K562 (cell line): ENCODE results near the gene RNF121. TPM values are rescaled to one million over a fixed set of nuclear protein-coding genes. Genes with fewer than 3 reads are reported as not detected.

Source experiments
- ATAC-seq: fragments of 200-7000 bp; cut with Tn5 transposase; 3 replicates; pipeline ENCODE4 v1.9.1; 2020; ENCODE audit warnings: moderate library complexity
- BruUV-seq: library from RNA; stranded (reverse); fragments of 400-500 nt; replicated peaks from 2 replicates; lab custom pipeline; 2021; lab: Mats Ljungman, UMichigan
- CTCF ChIA-PET: fragments of 300-600 bp; formaldehyde crosslinking; extraction: SDS; loops from one replicate; lab custom pipeline; 2021; ENCODE audit warnings: low intra/inter-chr PET ratio; lab: Yijun Ruan, JAX
- POLR2A ChIA-PET: fragments of 300-600, 350-650 bp; sonication (Branson Sonifier 250); formaldehyde crosslinking; extraction: SDS; loops from one replicate; lab custom pipeline; 2021; ENCODE audit warnings: antibody characterized with exemption, inconsistent platforms; lab: Yijun Ruan, JAX
- DNase-seq, 4 experiments: peaks; one replicate each; pipeline versions ENCODE4 v3.0.0 to v3.0.0-alpha.2; 2011 to 2018; ENCODE audit warnings: low spot score in 3 of 4, mixed read lengths in 3 of 4; ENCODE audit errors: extremely low read depth in 1 of 4
- FAIRE-seq: peaks from 2 replicates; lab custom pipeline; 2011; peaks lifted over from hg19 to GRCh38; lab: Jason Lieb, UNC
- H2AFZ ChIP-seq: 2 replicates; pipeline ENCODE4 v1.6.0; 2011; ENCODE audit warnings: low read depth, low read length, control low read depth, inconsistent platforms
- H3K27ac ChIP-seq: fragments of 200-600 bp; 3 replicates; pipeline ENCODE4 v1.8.0; 2011; ENCODE audit warnings: low read depth, mild to moderate bottlenecking, control low read depth, inconsistent platforms, low read length, moderate library complexity, mixed read lengths; ENCODE audit errors: extremely low read depth
- H3K27me3 ChIP-seq, 2 experiments: fragments of 300-600 bp in 1 of 2; 2 replicates in 1 of 2; 3 replicates in 1 of 2; pipeline versions ENCODE4 v1.6.0 to v1.8.0; 2011; ENCODE audit warnings: inconsistent platforms in 2 of 2, low read length in 2 of 2, mild to moderate bottlenecking in 1 of 2, mixed read lengths in 1 of 2, moderate library complexity in 1 of 2; ENCODE audit not compliant: control insufficient read depth in 2 of 2, insufficient read depth in 2 of 2
- H3K36me3 ChIP-seq: fragments of 300-600 bp; 3 replicates; pipeline ENCODE4 v1.8.0; 2011; ENCODE audit warnings: mild to moderate bottlenecking, low read length, inconsistent platforms; ENCODE audit not compliant: control insufficient read depth, insufficient read depth
- H3K4me1 ChIP-seq, 2 experiments: fragments of 200-600 bp in 1 of 2; replicated peaks in 1 of 2; 2 replicates in 1 of 2; 3 replicates in 1 of 2; pipeline versions ENCODE4 v1.5.1 to v1.8.0; 2011; ENCODE audit warnings: inconsistent platforms in 2 of 2, low read length in 2 of 2, mild to moderate bottlenecking in 1 of 2, mixed read lengths in 1 of 2, moderate library complexity in 1 of 2; ENCODE audit not compliant: control insufficient read depth in 2 of 2, insufficient read depth in 2 of 2
- H3K4me2 ChIP-seq: 2 replicates; pipeline ENCODE4 v1.6.1; 2011; ENCODE audit warnings: low read length, control low read depth, inconsistent platforms, mixed read lengths; ENCODE audit not compliant: insufficient read depth
- H3K4me3 ChIP-seq: fragments of 200-600 bp; sonication (generic), shearing (Covaris generic); 2 replicates; pipeline ENCODE4 v1.5.1; 2016; ENCODE audit warnings: control low read depth, inconsistent platforms
- H3K79me2 ChIP-seq: fragments of 200-600 bp; 3 replicates; pipeline ENCODE4 v1.8.0; 2011; ENCODE audit warnings: low read length, inconsistent platforms; ENCODE audit not compliant: control insufficient read depth, insufficient read depth
- H3K9ac ChIP-seq, 2 experiments: 2 replicates each; pipeline versions ENCODE4 v1.6.0 to v1.6.1; 2011; ENCODE audit warnings: low read depth in 2 of 2, low read length in 2 of 2, control low read depth in 1 of 2, inconsistent platforms in 1 of 2, mild to moderate bottlenecking in 1 of 2, mixed read lengths in 1 of 2; ENCODE audit not compliant: insufficient read depth in 1 of 2
- H3K9me1 ChIP-seq: one replicate; pipeline ENCODE4 v1.6.0; 2011; ENCODE audit warnings: inconsistent platforms, mild to moderate bottlenecking, low read length, moderate library complexity; ENCODE audit not compliant: control insufficient read depth, insufficient read depth
- H3K9me3 ChIP-seq: replicated peaks from 2 replicates; pipeline ENCODE4 v1.5.1; 2011; ENCODE audit warnings: low read depth, low read length, inconsistent platforms; ENCODE audit not compliant: control insufficient read depth, insufficient read depth
- H4K20me1 ChIP-seq: replicated peaks from 2 replicates; pipeline ENCODE4 v1.6.1; 2011; ENCODE audit warnings: low read length, inconsistent platforms, mixed read lengths; ENCODE audit not compliant: control insufficient read depth, insufficient read depth
- MED1 ChIP-seq: sonication (generic); formaldehyde crosslinking; IDR thresholded peaks from 2 replicates; pipeline ENCODE4 v1.8.1; 2023; ENCODE audit warnings: missing genetic modification reagents, borderline replicate concordance
- RFX7 ChIP-seq: fragments of 250-450 bp; sonication (Bioruptor Pico); IDR thresholded peaks from 2 replicates; pipeline ENCODE4 v1.5.1; 2021; ENCODE audit warnings: mild to moderate bottlenecking
- SMARCA5 ChIP-seq: fragments of 450-650 bp; IDR thresholded peaks from 2 replicates; pipeline ENCODE4 v1.6.1; 2016
- ZNF124 ChIP-seq: sonication (generic); formaldehyde crosslinking; IDR thresholded peaks from 2 replicates; pipeline ENCODE4 v1.8.1; 2022; ENCODE audit warnings: missing genetic modification reagents
- ZNF785 ChIP-seq: fragments of 250-450 bp; sonication (Bioruptor Pico); IDR thresholded peaks from 2 replicates; pipeline ENCODE4 v1.4.0; 2020; ENCODE audit warnings: mild to moderate bottlenecking
- WGBS: fragments of 100-300 bp; shearing (Covaris generic); methylation state at CpG from one replicate; pipeline ENCODE4 v1.1.6; 2016; ENCODE audit warnings: low coverage, mixed read lengths; ENCODE audit not compliant: insufficient coverage; ENCODE audit errors: missing lambda C conversion rate; 5-methylcytosine and 5-hydroxymethylcytosine counted together
- in situ Hi-C: fragments of 300-500 bp; cut with MboI; formaldehyde crosslinking; loops from 4 replicates; pipeline ENCODE4 v1.15.0; 2018; ENCODE audit warnings: inconsistent platforms, mixed read lengths
- intact Hi-C: fragments of 100-400 bp; cut with micrococcal nuclease; formaldehyde crosslinking; loops from 2 replicates; pipeline ENCODE4 v1.14.2; 2022
- polyA plus RNA-seq, 8 experiments: library from polyadenylated mRNA; depleted of rRNA in 4 of 8; stranded (reverse) in 5 of 8; unstranded in 3 of 8; fragments of >200 nt; fragmentation: Nextera tagmentation in 2 of 8; fragmentation: Illumina TruSeq in 1 of 8; extraction: Ambion mirVana in 2 of 8; extraction: Trizol in 1 of 8; gene quantifications; 2 replicates each; pipeline versions ENCODE4 v1.2.1 to v1.2.3, GENCODE V29; 2011 to 2014; ENCODE audit warnings: inconsistent platforms in 1 of 8, missing spikeins in 1 of 8
- total RNA-seq, 7 experiments: library from RNA; depleted of rRNA in 6 of 7; stranded (reverse); fragments of >200 nt in 6 of 7; fragmentation: Illumina TruSeq in 2 of 7; extraction: Trizol in 2 of 7; gene quantifications; 2 replicates each; pipeline versions ENCODE4 v1.2.1 to v1.2.3, GENCODE V29; 2011 to 2021; ENCODE audit warnings: low replicate concordance in 1 of 7
- TF ChIP-seq, protein P1 (sequence below): fragments of 450-650 bp; IDR thresholded peaks from 2 replicates; pipeline ENCODE4 v1.6.1; 2016; ENCODE audit warnings: mild to moderate bottlenecking
- TF ChIP-seq, protein P2 (sequence below): fragments of 250-450 bp; sonication (Bioruptor Pico); IDR thresholded peaks from 2 replicates; pipeline ENCODE4 v1.4.0; 2020

Gene RNF121
- total and polyA plus RNA-seq, 9 of the 15 experiments (the other 6 are each of a cell fraction or from before 2014, with no cell fraction given) = 8.0 to 63.4 (median 20.5) TPM

- Histone ChIP-seq H3K4me3 (no peak overlapping the region), H3K9ac (no peak overlapping the region), H3K36me3 (peaks cover 25% of the 10 kb centered on the region), H3K79me2 (peaks cover 89% of the 10 kb centered on the region), H4K20me1 (peaks cover 16% of the 10 kb centered on the region; the same call in 1 of the 2 replicates), H2AFZ (no peak overlapping the region), H3K27me3 (no peaks in the 10 kb centered on the region), H3K9me1 (no peaks in the 10 kb centered on the region), H3K27ac (no peak overlapping the region), H3K9me3 (no peaks in the 10 kb centered on the region), H3K4me1 (peaks cover 0 to 6% of the 10 kb centered on the region in 2 experiments; a peak in 1 of 5 replicates), H3K4me2 (no peak overlapping the region)
- in situ Hi-C loops (no loop called here), intact Hi-C loops (no loop called here)
- BruUV-seq = no TSS peak
- POLR2A ChIA-PET = interaction anchor here (6.9 kb wide), 1 partner anchor 11 kb away, joined by 55 read pairs; no protein-coding TSS in a partner anchor
- CTCF ChIA-PET = no interaction called here
- no peak for TF ChIP-seq RFX7 (CRISPR knock-in tag)
- TF ChIP-seq ZNF785 (CRISPR knock-in tag) = no peak
- TF ChIP-seq SMARCA5 = no peak
- no peak for TF ChIP-seq ZNF124
- TF ChIP-seq, protein P1, sequence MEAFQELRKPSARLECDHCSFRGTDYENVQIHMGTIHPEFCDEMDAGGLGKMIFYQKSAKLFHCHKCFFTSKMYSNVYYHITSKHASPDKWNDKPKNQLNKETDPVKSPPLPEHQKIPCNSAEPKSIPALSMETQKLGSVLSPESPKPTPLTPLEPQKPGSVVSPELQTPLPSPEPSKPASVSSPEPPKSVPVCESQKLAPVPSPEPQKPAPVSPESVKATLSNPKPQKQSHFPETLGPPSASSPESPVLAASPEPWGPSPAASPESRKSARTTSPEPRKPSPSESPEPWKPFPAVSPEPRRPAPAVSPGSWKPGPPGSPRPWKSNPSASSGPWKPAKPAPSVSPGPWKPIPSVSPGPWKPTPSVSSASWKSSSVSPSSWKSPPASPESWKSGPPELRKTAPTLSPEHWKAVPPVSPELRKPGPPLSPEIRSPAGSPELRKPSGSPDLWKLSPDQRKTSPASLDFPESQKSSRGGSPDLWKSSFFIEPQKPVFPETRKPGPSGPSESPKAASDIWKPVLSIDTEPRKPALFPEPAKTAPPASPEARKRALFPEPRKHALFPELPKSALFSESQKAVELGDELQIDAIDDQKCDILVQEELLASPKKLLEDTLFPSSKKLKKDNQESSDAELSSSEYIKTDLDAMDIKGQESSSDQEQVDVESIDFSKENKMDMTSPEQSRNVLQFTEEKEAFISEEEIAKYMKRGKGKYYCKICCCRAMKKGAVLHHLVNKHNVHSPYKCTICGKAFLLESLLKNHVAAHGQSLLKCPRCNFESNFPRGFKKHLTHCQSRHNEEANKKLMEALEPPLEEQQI = no peak
- TF ChIP-seq MED1 (CRISPR knock-in tag) = no peak
- TF ChIP-seq, protein P2, sequence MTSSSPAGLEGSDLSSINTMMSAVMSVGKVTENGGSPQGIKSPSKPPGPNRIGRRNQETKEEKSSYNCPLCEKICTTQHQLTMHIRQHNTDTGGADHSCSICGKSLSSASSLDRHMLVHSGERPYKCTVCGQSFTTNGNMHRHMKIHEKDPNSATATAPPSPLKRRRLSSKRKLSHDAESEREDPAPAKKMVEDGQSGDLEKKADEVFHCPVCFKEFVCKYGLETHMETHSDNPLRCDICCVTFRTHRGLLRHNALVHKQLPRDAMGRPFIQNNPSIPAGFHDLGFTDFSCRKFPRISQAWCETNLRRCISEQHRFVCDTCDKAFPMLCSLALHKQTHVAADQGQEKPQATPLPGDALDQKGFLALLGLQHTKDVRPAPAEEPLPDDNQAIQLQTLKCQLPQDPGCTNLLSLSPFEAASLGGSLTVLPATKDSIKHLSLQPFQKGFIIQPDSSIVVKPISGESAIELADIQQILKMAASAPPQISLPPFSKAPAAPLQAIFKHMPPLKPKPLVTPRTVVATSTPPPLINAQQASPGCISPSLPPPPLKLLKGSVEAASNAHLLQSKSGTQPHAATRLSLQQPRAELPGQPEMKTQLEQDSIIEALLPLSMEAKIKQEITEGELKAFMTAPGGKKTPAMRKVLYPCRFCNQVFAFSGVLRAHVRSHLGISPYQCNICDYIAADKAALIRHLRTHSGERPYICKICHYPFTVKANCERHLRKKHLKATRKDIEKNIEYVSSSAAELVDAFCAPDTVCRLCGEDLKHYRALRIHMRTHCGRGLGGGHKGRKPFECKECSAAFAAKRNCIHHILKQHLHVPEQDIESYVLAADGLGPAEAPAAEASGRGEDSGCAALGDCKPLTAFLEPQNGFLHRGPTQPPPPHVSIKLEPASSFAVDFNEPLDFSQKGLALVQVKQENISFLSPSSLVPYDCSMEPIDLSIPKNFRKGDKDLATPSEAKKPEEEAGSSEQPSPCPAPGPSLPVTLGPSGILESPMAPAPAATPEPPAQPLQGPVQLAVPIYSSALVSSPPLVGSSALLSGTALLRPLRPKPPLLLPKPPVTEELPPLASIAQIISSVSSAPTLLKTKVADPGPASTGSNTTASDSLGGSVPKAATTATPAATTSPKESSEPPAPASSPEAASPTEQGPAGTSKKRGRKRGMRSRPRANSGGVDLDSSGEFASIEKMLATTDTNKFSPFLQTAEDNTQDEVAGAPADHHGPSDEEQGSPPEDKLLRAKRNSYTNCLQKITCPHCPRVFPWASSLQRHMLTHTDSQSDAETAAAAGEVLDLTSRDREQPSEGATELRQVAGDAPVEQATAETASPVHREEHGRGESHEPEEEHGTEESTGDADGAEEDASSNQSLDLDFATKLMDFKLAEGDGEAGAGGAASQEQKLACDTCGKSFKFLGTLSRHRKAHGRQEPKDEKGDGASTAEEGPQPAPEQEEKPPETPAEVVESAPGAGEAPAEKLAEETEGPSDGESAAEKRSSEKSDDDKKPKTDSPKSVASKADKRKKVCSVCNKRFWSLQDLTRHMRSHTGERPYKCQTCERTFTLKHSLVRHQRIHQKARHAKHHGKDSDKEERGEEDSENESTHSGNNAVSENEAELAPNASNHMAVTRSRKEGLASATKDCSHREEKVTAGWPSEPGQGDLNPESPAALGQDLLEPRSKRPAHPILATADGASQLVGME (CRISPR knock-in tag) = no peak
- DNase-seq (no peak), ATAC-seq (no peak), FAIRE-seq (no peak)
- 68% methylated on average over 4 of the region's 4 CpGs for WGBS
Observed at GRCh38 chr11:71933141-71933933, 4.5 kb downstream of the RNF121 start.
